ENCODE data around the gene EGLN3. TPM values are rescaled to one million over a fixed set of nuclear protein-coding genes. Genes with fewer than 3 reads are reported as not detected.
A peak's percentile ranks its signal among the peaks of the same experiment; 100 is the strongest.

The EGLN3 gene
- total and polyA plus RNA-seq, 2 of the 13 experiments (the other 11 are each of a cell fraction or from before 2014, with no cell fraction given) = 0.18 to 27.3 TPM

DNA sequence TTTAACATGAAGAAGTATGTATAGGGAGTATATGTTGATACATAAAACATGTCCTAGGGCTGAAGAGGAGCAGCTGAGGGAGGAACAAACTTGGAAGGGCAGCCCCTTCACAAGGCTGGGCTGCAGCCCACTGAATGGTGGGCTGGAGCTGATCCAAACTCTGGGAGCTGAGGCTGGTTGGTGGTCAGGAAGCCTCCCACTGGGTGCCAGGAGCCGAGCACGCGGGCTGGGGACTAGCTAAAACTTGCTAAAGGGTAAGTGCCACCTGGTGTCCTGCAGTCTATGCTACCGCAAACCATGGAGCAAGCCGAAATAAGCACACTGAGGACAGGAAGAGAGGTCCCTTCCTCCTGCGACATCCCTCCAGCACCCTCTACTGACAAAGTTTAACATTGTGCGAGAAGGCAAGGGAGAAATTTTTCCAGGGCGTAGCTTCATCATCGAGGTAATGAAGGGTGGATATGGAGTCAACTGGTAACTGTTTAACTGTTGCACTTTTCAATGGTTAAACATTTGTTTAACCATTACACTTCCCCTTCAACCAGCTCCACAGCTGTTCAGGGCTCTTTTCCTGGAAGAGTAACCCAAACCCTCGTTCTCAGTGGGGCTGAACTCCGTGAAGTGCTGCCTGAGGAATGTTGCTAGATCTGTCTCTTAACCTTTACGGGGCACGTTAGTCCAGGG is 42.2 kb downstream of the EGLN3 start (continued):
- no peak for TF ChIP-seq ZNF782 (CRISPR knock-in tag; IDR thresholded peaks at IDR 0.05; ENCODE audit: borderline replicate concordance)
- TF ChIP-seq CTCF (CRISPR knock-in tag; IDR thresholded peaks at IDR 0.05) = peak; percentile 83
- TF ChIP-seq ZNF891 (CRISPR knock-in tag; IDR thresholded peaks at IDR 0.05) = peak; percentile 49; the same call in 1 of the 2 replicates
- TF ChIP-seq ZNF460 (CRISPR knock-in tag; IDR thresholded peaks at IDR 0.05; ENCODE audit: borderline replicate concordance) = no peak
- TF ChIP-seq SP140L (CRISPR knock-in tag; IDR thresholded peaks at IDR 0.05; ENCODE audit: borderline replicate concordance) = no peak
- TF ChIP-seq ZNF407 (CRISPR knock-in tag; IDR thresholded peaks at IDR 0.05; ENCODE audit: not compliant biosample characterization) = peak; percentile 24
- TF ChIP-seq NONO (IDR thresholded peaks at IDR 0.05) = no peak
- peak; percentile 61; the same call in 1 of the 2 replicates for TF ChIP-seq NONO (CRISPR knock-in tag; conservative IDR thresholded peaks at IDR 0.05)
- TF ChIP-seq, protein P1, sequence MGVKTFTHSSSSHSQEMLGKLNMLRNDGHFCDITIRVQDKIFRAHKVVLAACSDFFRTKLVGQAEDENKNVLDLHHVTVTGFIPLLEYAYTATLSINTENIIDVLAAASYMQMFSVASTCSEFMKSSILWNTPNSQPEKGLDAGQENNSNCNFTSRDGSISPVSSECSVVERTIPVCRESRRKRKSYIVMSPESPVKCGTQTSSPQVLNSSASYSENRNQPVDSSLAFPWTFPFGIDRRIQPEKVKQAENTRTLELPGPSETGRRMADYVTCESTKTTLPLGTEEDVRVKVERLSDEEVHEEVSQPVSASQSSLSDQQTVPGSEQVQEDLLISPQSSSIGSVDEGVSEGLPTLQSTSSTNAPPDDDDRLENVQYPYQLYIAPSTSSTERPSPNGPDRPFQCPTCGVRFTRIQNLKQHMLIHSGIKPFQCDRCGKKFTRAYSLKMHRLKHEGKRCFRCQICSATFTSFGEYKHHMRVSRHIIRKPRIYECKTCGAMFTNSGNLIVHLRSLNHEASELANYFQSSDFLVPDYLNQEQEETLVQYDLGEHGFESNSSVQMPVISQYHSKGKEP (CRISPR knock-in tag; IDR thresholded peaks at IDR 0.05) = 0 out of 2 replicates have a peak, but pooled peaks have one; percentile 39
- TF ChIP-seq ELF3 (CRISPR knock-in tag; IDR thresholded peaks at IDR 0.05) = 0 out of 2 replicates have a peak, but pooled peaks have one; percentile 24
- 0 out of 2 replicates have a peak, but pooled peaks have one; percentile 22 for TF ChIP-seq HIVEP1 (CRISPR knock-in tag; IDR thresholded peaks at IDR 0.05)
- peak; percentile 64; the same call in 1 of the 2 replicates for TF ChIP-seq HHEX (CRISPR knock-in tag; IDR thresholded peaks at IDR 0.05)
- TF ChIP-seq JUND (CRISPR knock-in tag; IDR thresholded peaks at IDR 0.05) = 0 out of 2 replicates have a peak, but pooled peaks have one; percentile 9
- 0 out of 2 replicates have a peak, but pooled peaks have one; percentile 33 for TF ChIP-seq SNAPC5 (CRISPR knock-in tag; IDR thresholded peaks at IDR 0.05; ENCODE audit: borderline replicate concordance)
- peak; percentile 88; the same call in 1 of the 2 replicates for TF ChIP-seq ZNF225 (CRISPR knock-in tag; IDR thresholded peaks at IDR 0.05)
- 0 out of 2 replicates have a peak, but pooled peaks have one; percentile 7 for TF ChIP-seq KDM2A (CRISPR knock-in tag; IDR thresholded peaks at IDR 0.05; ENCODE audit: borderline replicate concordance, low read depth)
- TF ChIP-seq ZSCAN31 (CRISPR knock-in tag; IDR thresholded peaks at IDR 0.05; ENCODE audit: low read depth) = no peak
